GM12801 (cell line): Measurements from ENCODE around the gene RGS13.

Source experiments
- TF ChIP-seq, protein P1 (sequence below): IDR thresholded peaks from one replicate; pipeline ENCODE4 v1.5.1; 2011; ENCODE audit warnings: control low read depth; ENCODE audit not compliant: insufficient read length; ENCODE audit errors: extremely low read depth

Gene RGS13

DNA sequence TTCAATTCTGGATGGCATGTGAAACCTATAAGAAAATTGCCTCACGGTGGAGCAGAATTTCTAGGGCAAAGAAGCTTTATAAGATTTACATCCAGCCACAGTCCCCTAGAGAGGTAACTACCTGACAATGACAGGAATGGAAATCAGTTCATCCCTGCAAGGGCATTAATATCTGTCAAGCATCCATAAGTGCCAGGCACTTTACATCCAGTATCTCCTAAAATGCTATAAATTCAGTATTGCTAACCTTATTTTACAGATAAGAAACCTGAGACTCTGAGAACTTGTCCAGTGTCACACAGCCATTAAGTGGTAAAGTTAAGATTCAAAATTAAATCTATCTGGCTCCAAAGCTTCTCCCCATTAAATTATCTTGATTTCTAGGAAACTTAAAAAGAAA lies 22.3 kb downstream of the RGS13 start:
- TF ChIP-seq, protein P1, sequence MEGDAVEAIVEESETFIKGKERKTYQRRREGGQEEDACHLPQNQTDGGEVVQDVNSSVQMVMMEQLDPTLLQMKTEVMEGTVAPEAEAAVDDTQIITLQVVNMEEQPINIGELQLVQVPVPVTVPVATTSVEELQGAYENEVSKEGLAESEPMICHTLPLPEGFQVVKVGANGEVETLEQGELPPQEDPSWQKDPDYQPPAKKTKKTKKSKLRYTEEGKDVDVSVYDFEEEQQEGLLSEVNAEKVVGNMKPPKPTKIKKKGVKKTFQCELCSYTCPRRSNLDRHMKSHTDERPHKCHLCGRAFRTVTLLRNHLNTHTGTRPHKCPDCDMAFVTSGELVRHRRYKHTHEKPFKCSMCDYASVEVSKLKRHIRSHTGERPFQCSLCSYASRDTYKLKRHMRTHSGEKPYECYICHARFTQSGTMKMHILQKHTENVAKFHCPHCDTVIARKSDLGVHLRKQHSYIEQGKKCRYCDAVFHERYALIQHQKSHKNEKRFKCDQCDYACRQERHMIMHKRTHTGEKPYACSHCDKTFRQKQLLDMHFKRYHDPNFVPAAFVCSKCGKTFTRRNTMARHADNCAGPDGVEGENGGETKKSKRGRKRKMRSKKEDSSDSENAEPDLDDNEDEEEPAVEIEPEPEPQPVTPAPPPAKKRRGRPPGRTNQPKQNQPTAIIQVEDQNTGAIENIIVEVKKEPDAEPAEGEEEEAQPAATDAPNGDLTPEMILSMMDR, result no peak

DNA sequence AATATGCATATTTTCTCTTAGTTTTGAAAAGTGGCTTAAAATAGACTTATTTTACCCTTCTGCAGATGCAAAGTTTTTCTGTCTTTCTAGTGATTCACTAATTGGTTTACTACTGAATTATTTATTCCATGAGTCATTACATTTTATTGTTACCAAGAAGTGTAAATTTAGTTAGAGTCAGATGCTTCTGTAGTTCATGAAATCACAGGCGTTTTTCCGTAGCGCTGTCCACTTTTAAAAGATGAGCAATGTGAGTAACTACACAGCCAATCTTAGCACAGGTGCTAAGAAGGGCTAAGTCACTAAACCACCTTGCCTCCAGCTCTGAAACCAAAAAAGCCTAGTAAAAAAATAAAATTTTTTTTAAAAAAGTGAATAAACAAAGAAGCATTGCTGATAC lies 24.7 kb downstream of the RGS13 start:
- TF ChIP-seq, protein P1, result no peak

DNA sequence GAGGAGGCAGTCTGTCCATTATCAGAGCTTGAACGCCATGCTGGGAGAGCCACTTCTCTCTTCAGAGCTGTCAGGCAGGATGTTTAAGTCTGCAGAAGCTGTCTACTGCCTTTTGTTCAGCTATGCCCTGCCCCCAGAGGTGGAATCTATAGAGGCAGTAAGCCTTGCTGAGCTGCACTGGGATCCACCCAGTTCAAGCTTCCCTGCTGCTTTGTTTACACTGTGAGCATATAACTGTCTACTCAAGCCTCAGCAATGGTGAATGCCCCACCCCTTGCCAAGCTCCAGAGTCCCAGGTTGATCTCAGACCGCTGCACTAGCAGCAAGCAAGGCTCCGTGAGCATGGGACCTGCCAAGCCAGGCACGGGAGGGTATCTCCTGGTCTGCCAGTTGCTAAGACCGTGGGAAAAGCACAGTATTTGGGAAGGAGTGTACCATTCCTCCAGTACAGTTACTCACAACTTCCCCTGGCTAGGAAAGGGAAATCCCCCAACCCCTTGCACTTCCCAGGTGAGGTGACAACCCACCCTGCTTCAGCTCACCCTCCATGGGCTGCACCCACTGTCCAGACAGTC lies 32.5 kb downstream of the RGS13 start:
- TF ChIP-seq, protein P1, result no peak

DNA sequence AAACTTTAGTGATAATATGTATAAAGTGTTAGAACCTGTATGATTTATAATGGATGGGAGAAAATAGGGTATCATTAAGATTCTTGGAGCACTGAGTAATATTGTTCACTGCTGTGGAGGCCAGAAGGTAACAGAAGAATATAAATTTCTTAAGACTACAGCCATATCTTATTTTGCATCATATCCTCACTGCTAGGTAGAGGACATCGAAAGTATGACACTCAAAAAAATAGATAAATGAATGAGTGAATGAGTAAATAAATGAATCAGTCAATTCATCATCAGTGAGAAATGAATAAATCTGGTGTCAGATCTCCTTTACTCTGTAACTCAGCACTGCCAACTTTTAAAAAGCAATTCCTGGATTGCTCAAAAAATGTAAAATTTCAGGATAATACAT lies 33.2 kb downstream of the RGS13 start:
- TF ChIP-seq, protein P1, result no peak

DNA sequence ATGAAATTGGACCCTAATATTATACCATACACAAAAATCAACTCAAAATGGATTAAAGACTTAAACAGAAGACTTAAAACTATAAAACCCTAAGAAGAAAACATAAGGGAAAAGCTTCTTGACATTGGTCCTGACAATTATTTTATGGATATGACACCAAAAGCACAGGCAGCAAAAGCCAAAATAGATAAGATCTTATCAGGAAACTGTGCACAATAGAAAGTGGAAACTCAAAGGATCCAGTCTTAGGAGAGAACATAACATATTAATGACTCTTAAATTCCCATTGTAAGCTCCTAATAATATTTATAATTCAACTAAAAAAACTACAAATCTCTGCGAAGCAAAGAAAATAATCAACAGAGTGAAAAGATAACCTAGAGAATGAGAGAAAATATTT lies 39.8 kb downstream of the RGS13 start:
- TF ChIP-seq, protein P1, result no peak

DNA sequence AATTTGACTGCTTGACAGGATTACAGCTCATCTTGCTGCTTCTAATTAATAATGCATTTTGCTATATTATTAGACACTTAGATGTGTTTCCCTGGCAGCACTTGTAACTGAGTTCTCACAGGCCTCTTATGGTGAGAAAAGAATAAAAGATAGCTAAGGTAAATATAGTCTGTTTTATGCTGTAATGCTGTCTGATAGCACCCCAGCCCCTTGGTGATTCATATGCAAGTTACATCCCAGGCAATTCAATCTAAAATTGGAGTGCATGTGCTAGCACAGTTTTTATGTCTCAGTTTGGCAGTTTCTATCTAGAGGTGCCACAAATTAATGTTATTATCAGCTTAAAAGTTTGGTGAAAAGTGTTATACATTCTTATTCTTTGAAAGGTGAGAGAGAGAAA lies 42.2 kb downstream of the RGS13 start:
- TF ChIP-seq, protein P1, result no peak

DNA sequence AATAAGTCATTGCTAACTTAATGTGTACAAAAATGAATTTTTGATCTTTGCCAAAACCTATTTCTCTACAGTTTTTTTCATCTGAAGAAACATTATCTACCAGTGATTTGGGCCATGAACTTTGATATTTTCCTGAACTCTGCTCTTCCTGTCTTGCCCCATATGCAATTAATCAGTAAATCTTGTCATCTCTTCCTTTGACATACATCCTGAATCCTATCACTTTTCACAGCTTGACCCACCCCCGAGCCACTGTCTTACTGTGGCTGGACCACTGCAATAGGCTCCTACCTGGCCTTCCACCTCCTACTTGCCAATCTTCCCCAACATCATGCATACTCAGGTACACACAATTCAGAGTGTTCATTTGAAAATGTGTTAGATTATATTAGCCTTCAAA lies 46.4 kb downstream of the RGS13 start:
- TF ChIP-seq, protein P1, result no peak
